GM21390 (cell line): ENCODE measurements around the gene SPATS1.

ENCODE experiments used
- ATAC-seq: cut with Tn5 transposase; IDR thresholded peaks from one replicate; pipeline ENCODE4 v1.9.1; 2021; ENCODE audit not compliant: unreplicated experiment

Gene SPATS1

GRCh38 chr6:44387346-44388134 lies 45.1 kb downstream of the SPATS1 start, which contains the start of gene CDC5L:
Gene CDC5L (plus strand): TSS chr6:44387706. CDS start chr6:44387824, 118 bp downstream.
- peak; percentile 92 for ATAC-seq

DNA sequence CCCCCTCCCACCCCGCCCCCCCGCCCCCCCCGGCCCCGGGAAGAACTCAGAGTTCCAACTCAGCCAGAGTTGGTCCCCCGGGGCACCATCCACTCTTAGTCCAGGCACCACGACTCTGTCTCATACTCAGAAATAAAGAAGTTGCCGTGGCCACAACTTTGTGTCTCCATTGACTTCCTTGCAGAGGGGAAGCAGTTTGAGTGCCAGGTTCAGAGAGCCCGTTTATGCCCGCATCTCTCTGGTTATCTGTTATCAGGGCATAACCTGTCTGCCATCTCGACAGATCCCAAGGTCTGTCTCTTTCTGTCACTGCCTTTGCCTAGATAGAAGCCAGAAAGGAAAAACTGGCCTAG lies 45.7 kb downstream of the SPATS1 start:
- ATAC-seq, result no peak

DNA sequence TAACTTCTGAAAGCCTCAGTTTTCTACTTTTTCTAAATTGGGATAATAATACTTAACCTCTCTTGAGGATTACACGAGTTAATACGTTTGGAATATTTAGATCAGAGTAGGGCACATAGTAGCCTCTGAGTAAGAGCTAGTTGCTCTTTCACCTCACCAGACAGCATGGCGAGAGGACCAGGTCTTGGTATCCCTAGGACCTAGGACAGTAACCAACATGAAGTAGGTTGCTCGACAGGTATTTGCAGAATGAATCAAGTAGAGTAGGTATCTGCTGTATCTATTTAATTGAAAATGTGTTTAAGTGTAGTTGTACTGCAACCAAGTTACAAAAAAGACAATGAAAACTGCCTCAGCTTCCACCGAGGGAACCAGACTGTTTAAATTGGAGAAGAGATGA lies 46.4 kb downstream of the SPATS1 start:
- no peak for ATAC-seq

- ATAC-seq, result no peak
Measured at GRCh38 chr6:44390158-44390683, 47.8 kb downstream of the SPATS1 start.
